Thyroid gland (tissue), 4 donors: ENCODE measurements around the gene AIG1.

Experiments used
- CTCF ChIP-seq, 6 experiments: fragments of 200-600 bp in 3 of 6; fragments of 450-650 bp in 3 of 6; sonication (generic) in 3 of 6; IDR thresholded peaks; one replicate each; pipeline ENCODE4 v1.5.1; 2016 to 2019; ENCODE audit warnings: antibody characterized with exemption in 6 of 6, mild to moderate bottlenecking in 2 of 6, inconsistent platforms in 1 of 6, moderate library complexity in 1 of 6
- POLR2A ChIP-seq, 2 donors: fragments of 450-650 bp; IDR thresholded peaks; one replicate each; pipeline ENCODE4 v1.6.1; 2017; ENCODE audit warnings: antibody characterized with exemption in 2 of 2, mild to moderate bottlenecking in 2 of 2, moderate library complexity in 1 of 2

GRCh38 chr6:143109196-143109595, 48.5 kb downstream of the AIG1 start:
- no peak for TF ChIP-seq CTCF (IDR thresholded peaks at IDR 0.05)
- no peak for TF ChIP-seq POLR2A (IDR thresholded peaks at IDR 0.05)
